Loucy (cell line): Measurements from ENCODE around the gene NR2C2.

ENCODE experiments used
- H2AFZ ChIP-seq: fragments of 200-600 bp; sonication (generic); 2 replicates; pipeline ENCODE4 v1.6.0; 2016; ENCODE audit warnings: antibody characterized with exemption, mild to moderate bottlenecking, low read length, moderate library complexity
- H3F3A ChIP-seq: fragments of 200-600 bp; 2 replicates; pipeline ENCODE4 v1.6.0; 2016; ENCODE audit warnings: antibody characterized with exemption, low read depth, mild to moderate bottlenecking
- H3K27me3 ChIP-seq: fragments of 200-600 bp; sonication (generic); 2 replicates; pipeline ENCODE4 v1.6.1; 2014; ENCODE audit warnings: low read length, mild to moderate bottlenecking; ENCODE audit not compliant: insufficient read depth, poor library complexity, severe bottlenecking
- H3K36me3 ChIP-seq: fragments of 200-600 bp; sonication (generic); 2 replicates; pipeline ENCODE4 v1.6.1; 2016; ENCODE audit warnings: low read length; ENCODE audit not compliant: insufficient read depth
- H3K4me1 ChIP-seq: fragments of 200-600 bp; sonication (generic); 2 replicates; pipeline ENCODE4 v1.5.1; 2014; ENCODE audit warnings: low read length, mild to moderate bottlenecking; ENCODE audit not compliant: insufficient read depth, poor library complexity, severe bottlenecking
- H3K4me2 ChIP-seq: fragments of 200-600 bp; sonication (generic); 2 replicates; pipeline ENCODE4 v1.6.0; 2014; ENCODE audit warnings: antibody characterized with exemption, low read length, low read depth, mild to moderate bottlenecking; ENCODE audit not compliant: poor library complexity, severe bottlenecking
- H3K4me3 ChIP-seq: fragments of 200-600 bp; sonication (generic); 2 replicates; pipeline ENCODE4 v1.5.1; 2014; ENCODE audit warnings: low read length, mild to moderate bottlenecking, mixed read lengths; ENCODE audit not compliant: poor library complexity, severe bottlenecking
- H3K79me2 ChIP-seq: fragments of 200-600 bp; sonication (generic); 2 replicates; pipeline ENCODE4 v1.6.1; 2014; ENCODE audit warnings: low read length; ENCODE audit not compliant: insufficient read depth
- H3K9ac ChIP-seq: fragments of 200-600 bp; sonication (generic); 2 replicates; pipeline ENCODE4 v1.6.0; 2014; ENCODE audit warnings: mild to moderate bottlenecking, low read depth, low read length, moderate library complexity; ENCODE audit not compliant: poor library complexity, severe bottlenecking
- H3K9me2 ChIP-seq: fragments of 200-600 bp; sonication (generic); replicated peaks from 2 replicates; pipeline ENCODE4 v1.6.1; 2016; ENCODE audit warnings: low read depth, low read length, mixed read lengths
- H3K9me3 ChIP-seq: fragments of 200-600 bp; sonication (generic); 2 replicates; pipeline ENCODE4 v1.6.1; 2014; ENCODE audit warnings: mild to moderate bottlenecking, antibody characterized with exemption, low read length, low read depth; ENCODE audit not compliant: insufficient read depth
- H4K20me1 ChIP-seq: fragments of 200-600 bp; sonication (generic); 2 replicates; pipeline ENCODE4 v1.6.0; 2014; ENCODE audit warnings: antibody characterized with exemption, low read length, mild to moderate bottlenecking; ENCODE audit not compliant: insufficient read depth, poor library complexity, severe bottlenecking
- CTCF ChIP-seq: fragments of 200-600 bp; sonication (generic); conservative IDR thresholded peaks from 2 replicates; pipeline ENCODE4 v1.5.1; 2014; ENCODE audit warnings: mild to moderate bottlenecking, antibody characterized with exemption, low read length
- EZH2phosphoT487 ChIP-seq: fragments of 200-600 bp; IDR thresholded peaks from 2 replicates; pipeline ENCODE4 v1.6.1; 2018; ENCODE audit warnings: antibody characterized with exemption, mild to moderate bottlenecking, moderate library complexity, borderline replicate concordance

Gene NR2C2

GRCh38 chr3:15089201-15089600 lies 141.8 kb downstream of the NR2C2 start:
- H3K9me3 ChIP-seq, result no peaks in the 10 kb centered on the region
- H3K4me1 ChIP-seq, result no peaks in the 10 kb centered on the region
- no peaks in the 10 kb centered on the region for H3K27me3 ChIP-seq
- no peak overlapping the region for H3K4me2 ChIP-seq
- H4K20me1 ChIP-seq, result no peaks in the 10 kb centered on the region
- H3K9me2 ChIP-seq, result no peaks in the 10 kb centered on the region
- H3F3A ChIP-seq, result no peaks in the 10 kb centered on the region
- no peak overlapping the region for H3K9ac ChIP-seq
- TF ChIP-seq EZH2phosphoT487 (no peak), CTCF (no peak)
- H2AFZ ChIP-seq, result no peak overlapping the region
- H3K4me3 ChIP-seq, result no peak overlapping the region
- no peaks in the 10 kb centered on the region for H3K79me2 ChIP-seq
- H3K36me3 ChIP-seq, result peaks cover 19% of the 10 kb centered on the region; the same call in 1 of the 2 replicates

- Histone ChIP-seq H3K27me3 (no peaks in the 10 kb centered on the region), H4K20me1 (no peaks in the 10 kb centered on the region), H3K9ac (no peak overlapping the region), H2AFZ (no peak overlapping the region), H3K36me3 (peaks cover 18% of the 10 kb centered on the region; the same call in 1 of the 2 replicates), H3K79me2 (no peaks in the 10 kb centered on the region), H3F3A (no peaks in the 10 kb centered on the region), H3K9me2 (no peaks in the 10 kb centered on the region), H3K4me1 (peaks cover 4% of the 10 kb centered on the region), H3K9me3 (no peaks in the 10 kb centered on the region), H3K4me3 (no peak overlapping the region), H3K4me2 (no peak overlapping the region)
- TF ChIP-seq EZH2phosphoT487 (no peak), CTCF (no peak)
Measured at GRCh38 chr3:15091575-15091974, 144.2 kb downstream of the NR2C2 start.

- Histone ChIP-seq H3K4me2 (no peak overlapping the region), H3K36me3 (peaks cover 18% of the 10 kb centered on the region; the same call in 1 of the 2 replicates), H3K4me3 (no peak overlapping the region), H2AFZ (no peak overlapping the region), H3F3A (no peaks in the 10 kb centered on the region), H3K9me2 (no peaks in the 10 kb centered on the region), H3K79me2 (peaks cover 8% of the 10 kb centered on the region), H3K9ac (no peak overlapping the region), H4K20me1 (no peaks in the 10 kb centered on the region), H3K4me1 (peaks cover 7% of the 10 kb centered on the region), H3K27me3 (no peaks in the 10 kb centered on the region), H3K9me3 (no peaks in the 10 kb centered on the region)
- no peak for TF ChIP-seq CTCF
- TF ChIP-seq EZH2phosphoT487, result no peak
Measured at GRCh38 chr3:15092686-15093085, 145.3 kb downstream of the NR2C2 start.
